Gastrocnemius medialis (tissue), 4 donors: ENCODE measurements around the gene ACSF2.

ENCODE experiments used
- POLR2A ChIP-seq, 2 donors: fragments of 450-650 bp; IDR thresholded peaks; one replicate each; pipeline ENCODE4 v1.6.1; 2017; ENCODE audit warnings: antibody characterized with exemption in 2 of 2, mild to moderate bottlenecking in 2 of 2, moderate library complexity in 2 of 2
- TF ChIP-seq, protein P1 (sequence below), 5 experiments: fragments of 450-650 bp in 3 of 5; fragments of 200-600 bp in 2 of 5; sonication (generic) in 2 of 5; IDR thresholded peaks in 4 of 5; conservative IDR thresholded peaks in 1 of 5; 1 replicate in 4 of 5; 2 replicates in 1 of 5; pipeline ENCODE4 v1.5.1; 2016 to 2019; ENCODE audit warnings: antibody characterized with exemption in 5 of 5, mild to moderate bottlenecking in 3 of 5, moderate library complexity in 3 of 5

DNA sequence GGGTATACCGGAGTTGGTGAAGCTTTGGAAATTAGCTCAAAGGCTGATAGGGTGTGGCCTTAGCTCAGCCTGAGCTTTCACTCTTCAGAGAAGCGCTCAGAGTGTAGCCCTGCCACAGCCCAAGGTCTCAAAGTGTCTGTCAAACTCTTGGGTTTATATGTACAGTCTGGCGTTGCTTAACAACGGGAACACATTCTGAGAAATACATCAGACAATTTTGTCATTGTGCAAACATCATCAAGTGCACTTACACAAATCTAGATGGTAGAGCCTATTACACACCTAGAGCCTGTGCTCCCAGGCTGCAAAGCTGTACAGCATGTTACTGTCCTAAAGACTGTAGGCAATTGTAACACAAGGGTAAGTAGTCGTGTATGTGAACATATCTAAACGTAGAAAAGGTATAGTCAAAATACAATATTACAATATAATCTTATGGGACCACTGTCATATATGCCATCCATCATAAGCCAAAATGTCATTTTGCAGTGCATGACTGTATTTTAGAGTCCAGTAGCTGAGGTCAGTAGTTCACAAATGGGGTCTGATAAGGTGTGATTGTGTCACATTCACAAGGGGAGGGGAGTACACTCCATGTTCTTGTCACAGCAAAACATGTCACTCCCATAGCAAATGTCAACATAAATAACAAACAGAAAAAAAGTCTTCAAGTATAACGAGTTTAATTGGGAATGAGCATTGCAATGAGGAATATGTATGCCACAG, 22.0 kb downstream of the ACSF2 start:
- TF ChIP-seq, protein P1, sequence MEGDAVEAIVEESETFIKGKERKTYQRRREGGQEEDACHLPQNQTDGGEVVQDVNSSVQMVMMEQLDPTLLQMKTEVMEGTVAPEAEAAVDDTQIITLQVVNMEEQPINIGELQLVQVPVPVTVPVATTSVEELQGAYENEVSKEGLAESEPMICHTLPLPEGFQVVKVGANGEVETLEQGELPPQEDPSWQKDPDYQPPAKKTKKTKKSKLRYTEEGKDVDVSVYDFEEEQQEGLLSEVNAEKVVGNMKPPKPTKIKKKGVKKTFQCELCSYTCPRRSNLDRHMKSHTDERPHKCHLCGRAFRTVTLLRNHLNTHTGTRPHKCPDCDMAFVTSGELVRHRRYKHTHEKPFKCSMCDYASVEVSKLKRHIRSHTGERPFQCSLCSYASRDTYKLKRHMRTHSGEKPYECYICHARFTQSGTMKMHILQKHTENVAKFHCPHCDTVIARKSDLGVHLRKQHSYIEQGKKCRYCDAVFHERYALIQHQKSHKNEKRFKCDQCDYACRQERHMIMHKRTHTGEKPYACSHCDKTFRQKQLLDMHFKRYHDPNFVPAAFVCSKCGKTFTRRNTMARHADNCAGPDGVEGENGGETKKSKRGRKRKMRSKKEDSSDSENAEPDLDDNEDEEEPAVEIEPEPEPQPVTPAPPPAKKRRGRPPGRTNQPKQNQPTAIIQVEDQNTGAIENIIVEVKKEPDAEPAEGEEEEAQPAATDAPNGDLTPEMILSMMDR (IDR thresholded peaks at IDR 0.05 in 4 of 5, conservative IDR thresholded peaks at IDR 0.05 in 1 of 5) = no peak
- TF ChIP-seq POLR2A (IDR thresholded peaks at IDR 0.05) = no peak
